Neural progenitor cell (in vitro differentiated cells): Measurements from ENCODE around the gene COL9A2. TPM values are rescaled to one million over a fixed set of nuclear protein-coding genes. Genes with fewer than 3 reads are reported as not detected.

ENCODE experiments used
- DNase-seq: peaks from one replicate; pipeline ENCODE4 v3.0.0-alpha.2; 2016; ENCODE audit warnings: low spot score
- H2AFZ ChIP-seq: fragments of 200-600 bp; sonication (generic); replicated peaks from 2 replicates; pipeline ENCODE4 v1.6.1; 2016; ENCODE audit warnings: antibody characterized with exemption
- H3F3A ChIP-seq: fragments of 200-600 bp; sonication (generic); 2 replicates; pipeline ENCODE4 v1.6.1; 2016; ENCODE audit warnings: antibody characterized with exemption, low read depth
- H3K27ac ChIP-seq: fragments of 200-600 bp; sonication (generic); 2 replicates; pipeline ENCODE4 v1.5.1; 2016; ENCODE audit warnings: mild to moderate bottlenecking
- H3K27me3 ChIP-seq: fragments of 200-600 bp; sonication (generic); 2 replicates; pipeline ENCODE4 v1.6.1; 2016; ENCODE audit warnings: mild to moderate bottlenecking, moderate library complexity
- H3K36me3 ChIP-seq: fragments of 200-600 bp; sonication (generic); 2 replicates; pipeline ENCODE4 v1.5.1; 2016
- H3K4me1 ChIP-seq: fragments of 200-600 bp; sonication (generic); 2 replicates; pipeline ENCODE4 v1.6.1; 2016; ENCODE audit warnings: mixed run types
- H3K4me2 ChIP-seq: fragments of 200-600 bp; sonication (generic); 2 replicates; pipeline ENCODE4 v1.6.1; 2016
- H3K4me3 ChIP-seq: fragments of 200-600 bp; sonication (generic); 2 replicates; pipeline ENCODE4 v1.5.1; 2016
- H3K79me2 ChIP-seq: fragments of 200-600 bp; sonication (generic); 2 replicates; pipeline ENCODE4 v1.6.1; 2016; ENCODE audit warnings: low read depth
- H3K9ac ChIP-seq: fragments of 200-600 bp; sonication (generic); 2 replicates; pipeline ENCODE4 v1.6.1; 2016
- H3K9me3 ChIP-seq: fragments of 200-600 bp; sonication (generic); 2 replicates; pipeline ENCODE4 v1.5.1; 2016; ENCODE audit warnings: low read depth
- H4K20me1 ChIP-seq: fragments of 200-600 bp; sonication (generic); 2 replicates; pipeline ENCODE4 v1.6.1; 2016; ENCODE audit warnings: low read depth
- H3K27ac Mint-ChIP-seq: 3 replicates; pipeline ENCODE4 v1.8.0; 2021; ENCODE audit warnings: mixed read lengths
- H3K27me3 Mint-ChIP-seq: 2 replicates; pipeline ENCODE4 v1.8.0; 2022; ENCODE audit warnings: low read depth, mild to moderate bottlenecking, inconsistent platforms, moderate library complexity, mixed read lengths; ENCODE audit not compliant: insufficient read depth
- H3K36me3 Mint-ChIP-seq: 3 replicates; pipeline ENCODE4 v1.8.0; 2021; ENCODE audit warnings: mixed read lengths
- H3K4me1 Mint-ChIP-seq: 3 replicates; pipeline ENCODE4 v1.8.0; 2021; ENCODE audit warnings: mixed read lengths
- H3K4me3 Mint-ChIP-seq: 3 replicates; pipeline ENCODE4 v1.8.0; 2021; ENCODE audit warnings: mild to moderate bottlenecking, moderate library complexity, mixed read lengths
- H3K9me3 Mint-ChIP-seq: 3 replicates; pipeline ENCODE4 v1.8.0; 2020; ENCODE audit warnings: mixed read lengths
- EZH2 ChIP-seq: fragments of 200-600 bp; sonication (generic); IDR thresholded peaks from 2 replicates; pipeline ENCODE4 v1.6.1; 2017; ENCODE audit warnings: antibody characterized with exemption, mild to moderate bottlenecking, moderate library complexity
- EZH2phosphoT487 ChIP-seq: fragments of 200-600 bp; sonication (generic); IDR thresholded peaks from 2 replicates; pipeline ENCODE4 v1.6.1; 2017; ENCODE audit warnings: antibody characterized with exemption
- total RNA-seq: library from RNA; depleted of rRNA; stranded (reverse); fragments of >200 nt; gene quantifications from 2 replicates; pipeline ENCODE4 v1.2.3, GENCODE V29; 2015; ENCODE audit warnings: low replicate concordance
- TF ChIP-seq, protein P1 (sequence below): fragments of 200-600 bp; sonication (generic); IDR thresholded peaks from 2 replicates; pipeline ENCODE4 v1.5.1; 2017; ENCODE audit warnings: antibody characterized with exemption, mild to moderate bottlenecking

Gene COL9A2
- total RNA-seq, 1 donor from 2014 or later: 3.7 TPM

DNA sequence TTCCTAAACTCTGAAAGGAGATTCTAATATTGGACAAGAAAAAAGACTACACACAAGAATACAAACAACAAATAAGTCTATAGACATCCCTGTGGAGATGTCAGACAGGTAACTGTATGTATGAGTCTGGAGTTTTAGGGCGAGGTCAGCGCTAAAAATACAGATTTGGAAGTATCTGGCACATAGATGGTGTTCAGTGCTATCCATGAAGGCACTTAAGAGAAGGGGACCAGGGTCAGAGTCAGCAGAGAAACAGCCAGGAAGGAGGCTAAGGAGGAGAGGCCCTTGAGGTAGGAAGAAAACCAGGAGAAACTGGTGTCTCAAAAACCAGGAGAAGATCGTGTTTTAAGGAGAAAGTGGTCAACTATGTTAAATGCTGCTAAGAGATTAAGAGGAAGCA lies 41.0 kb downstream of the COL9A2 start:
- Mint-ChIP-seq H3K27me3 (no peaks in the 10 kb centered on the region), H3K36me3 (peaks cover 19% of the 10 kb centered on the region), H3K4me3 (no peak overlapping the region), H3K9me3 (no peaks in the 10 kb centered on the region), H3K4me1 (no peaks in the 10 kb centered on the region), H3K27ac (no peak overlapping the region)
- H3F3A ChIP-seq: no peaks in the 10 kb centered on the region
- no peak overlapping the region for H3K4me3 ChIP-seq
- H3K9me3 ChIP-seq: no peaks in the 10 kb centered on the region
- H3K36me3 ChIP-seq: peaks cover 21% of the 10 kb centered on the region
- no peak overlapping the region for H2AFZ ChIP-seq
- H3K9ac ChIP-seq: no peak overlapping the region
- no peak for DNase-seq
- no peaks in the 10 kb centered on the region for H3K27me3 ChIP-seq
- peaks cover 6% of the 10 kb centered on the region for H4K20me1 ChIP-seq
- no peaks in the 10 kb centered on the region for H3K79me2 ChIP-seq
- TF ChIP-seq EZH2 (no peak), EZH2phosphoT487 (no peak)
- TF ChIP-seq, protein P1, sequence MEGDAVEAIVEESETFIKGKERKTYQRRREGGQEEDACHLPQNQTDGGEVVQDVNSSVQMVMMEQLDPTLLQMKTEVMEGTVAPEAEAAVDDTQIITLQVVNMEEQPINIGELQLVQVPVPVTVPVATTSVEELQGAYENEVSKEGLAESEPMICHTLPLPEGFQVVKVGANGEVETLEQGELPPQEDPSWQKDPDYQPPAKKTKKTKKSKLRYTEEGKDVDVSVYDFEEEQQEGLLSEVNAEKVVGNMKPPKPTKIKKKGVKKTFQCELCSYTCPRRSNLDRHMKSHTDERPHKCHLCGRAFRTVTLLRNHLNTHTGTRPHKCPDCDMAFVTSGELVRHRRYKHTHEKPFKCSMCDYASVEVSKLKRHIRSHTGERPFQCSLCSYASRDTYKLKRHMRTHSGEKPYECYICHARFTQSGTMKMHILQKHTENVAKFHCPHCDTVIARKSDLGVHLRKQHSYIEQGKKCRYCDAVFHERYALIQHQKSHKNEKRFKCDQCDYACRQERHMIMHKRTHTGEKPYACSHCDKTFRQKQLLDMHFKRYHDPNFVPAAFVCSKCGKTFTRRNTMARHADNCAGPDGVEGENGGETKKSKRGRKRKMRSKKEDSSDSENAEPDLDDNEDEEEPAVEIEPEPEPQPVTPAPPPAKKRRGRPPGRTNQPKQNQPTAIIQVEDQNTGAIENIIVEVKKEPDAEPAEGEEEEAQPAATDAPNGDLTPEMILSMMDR: no peak
- H3K4me1 ChIP-seq: no peaks in the 10 kb centered on the region
- H3K27ac ChIP-seq: no peak overlapping the region
- no peak overlapping the region for H3K4me2 ChIP-seq

DNA sequence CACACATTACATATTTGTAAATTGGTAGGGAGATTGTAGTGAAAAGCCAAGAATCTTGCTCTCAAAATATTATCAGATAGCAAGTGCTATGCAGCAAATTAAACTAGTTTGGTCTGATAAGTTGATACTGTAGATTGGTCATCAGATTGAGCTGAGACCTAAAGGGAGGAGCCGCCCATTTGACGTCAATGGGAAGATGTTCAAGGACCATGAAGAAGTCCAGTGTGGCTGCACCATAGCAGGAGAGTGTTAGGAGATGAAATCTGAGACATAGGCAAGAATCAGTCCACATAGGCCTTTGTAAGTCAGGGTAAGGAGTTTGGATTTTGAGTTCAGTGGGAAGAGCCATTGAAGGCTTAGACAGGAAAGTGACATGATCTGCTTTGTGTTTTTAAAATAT lies 42.8 kb downstream of the COL9A2 start:
- H3K4me1 Mint-ChIP-seq: no peaks in the 10 kb centered on the region
- no peaks in the 10 kb centered on the region for H3F3A ChIP-seq
- no peak overlapping the region for H3K4me3 Mint-ChIP-seq
- no peak overlapping the region for H3K9ac ChIP-seq
- no peak overlapping the region for H2AFZ ChIP-seq
- TF ChIP-seq EZH2 (no peak), EZH2phosphoT487 (no peak)
- TF ChIP-seq, protein P1: no peak
- no peak overlapping the region for H3K4me3 ChIP-seq
- no peaks in the 10 kb centered on the region for H3K9me3 ChIP-seq
- no peaks in the 10 kb centered on the region for H3K9me3 Mint-ChIP-seq
- H3K36me3 Mint-ChIP-seq: peaks cover 22% of the 10 kb centered on the region
- peaks cover 6% of the 10 kb centered on the region for H4K20me1 ChIP-seq
- no peaks in the 10 kb centered on the region for H3K79me2 ChIP-seq
- H3K4me2 ChIP-seq: no peak overlapping the region
- H3K27me3 ChIP-seq: no peaks in the 10 kb centered on the region
- H3K4me1 ChIP-seq: no peaks in the 10 kb centered on the region
- no peaks in the 10 kb centered on the region for H3K27me3 Mint-ChIP-seq
- peaks cover 12% of the 10 kb centered on the region for H3K36me3 ChIP-seq
- H3K27ac Mint-ChIP-seq: no peak overlapping the region
- H3K27ac ChIP-seq: no peak overlapping the region
- DNase-seq: no peak

DNA sequence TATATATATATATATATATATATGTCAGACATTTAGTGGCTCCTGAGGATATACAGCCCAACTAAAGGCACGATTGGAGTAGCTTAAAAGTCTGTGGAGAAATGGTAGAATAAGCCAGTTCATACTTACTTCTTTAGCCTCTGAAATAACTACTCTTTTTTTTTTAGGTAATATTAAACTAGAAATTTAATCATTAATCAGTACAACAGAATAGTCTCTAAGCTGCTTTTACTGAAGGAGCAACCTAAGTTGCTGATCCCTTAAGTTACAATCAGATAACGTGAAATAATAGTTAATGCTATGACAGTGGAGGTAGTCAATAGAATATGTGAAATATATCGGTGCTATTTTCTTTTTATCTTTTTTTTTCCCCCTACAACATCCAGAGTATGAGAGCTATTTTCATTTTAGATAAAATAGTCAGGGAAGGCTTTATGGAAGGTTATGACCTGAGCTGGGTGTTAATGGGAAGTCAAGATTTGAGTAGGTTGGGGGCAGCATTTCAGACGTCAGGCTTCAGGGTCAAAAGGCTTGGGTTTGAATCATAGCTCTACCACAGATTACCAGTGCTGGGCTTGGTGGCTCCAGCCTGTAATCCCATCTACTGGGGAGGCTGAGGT lies 43.4 kb downstream of the COL9A2 start:
- no peaks in the 10 kb centered on the region for H3F3A ChIP-seq
- no peaks in the 10 kb centered on the region for H3K4me1 ChIP-seq
- H3K27me3 ChIP-seq: no peaks in the 10 kb centered on the region
- H3K27ac ChIP-seq: no peak overlapping the region
- H3K36me3 ChIP-seq: peaks cover 6% of the 10 kb centered on the region
- H3K4me1 Mint-ChIP-seq: no peaks in the 10 kb centered on the region
- no peaks in the 10 kb centered on the region for H3K27me3 Mint-ChIP-seq
- no peak overlapping the region for H3K4me3 ChIP-seq
- H3K4me2 ChIP-seq: no peak overlapping the region
- H3K36me3 Mint-ChIP-seq: peaks cover 21% of the 10 kb centered on the region
- no peak for DNase-seq
- no peak overlapping the region for H3K27ac Mint-ChIP-seq
- no peak for TF ChIP-seq EZH2
- no peak for TF ChIP-seq EZH2phosphoT487
- TF ChIP-seq, protein P1: no peak
- H3K9me3 ChIP-seq: no peaks in the 10 kb centered on the region
- H3K9me3 Mint-ChIP-seq: no peaks in the 10 kb centered on the region
- H3K4me3 Mint-ChIP-seq: no peak overlapping the region
- H2AFZ ChIP-seq: no peak overlapping the region
- H3K79me2 ChIP-seq: no peaks in the 10 kb centered on the region
- H3K9ac ChIP-seq: no peak overlapping the region
- H4K20me1 ChIP-seq: peaks cover 1% of the 10 kb centered on the region
